Gastrocnemius medialis (tissue), 4 donors: Measurements from ENCODE around the gene ANKRD29. TPM values are rescaled to one million over a fixed set of nuclear protein-coding genes. Genes with fewer than 3 reads are reported as not detected.

ENCODE experiments used
- ATAC-seq, 2 donors: fragments of 150-250 bp; one replicate each; pipeline ENCODE4 v1.9.1; 2016
- DNase-seq, 2 donors: peaks; one replicate each; pipeline ENCODE4 v3.0.0-alpha.2; 2019
- H3K27ac ChIP-seq, 4 donors: fragments of 200-600 bp; sonication (generic); 1 replicate in 1 of 4; 2 replicates in 3 of 4; pipeline ENCODE4 v1.5.1; 2016 to 2018; ENCODE audit warnings: mild to moderate bottlenecking in 2 of 4, moderate library complexity in 1 of 4
- H3K27me3 ChIP-seq, 3 donors: fragments of 200-600 bp; sonication (generic) in 2 of 3; 1 replicate in 1 of 3; 2 replicates in 2 of 3; pipeline versions ENCODE4 v1.5.1 to v1.6.0; 2016 to 2019; ENCODE audit warnings: mild to moderate bottlenecking in 1 of 3, moderate library complexity in 1 of 3
- H3K36me3 ChIP-seq, 2 donors: fragments of 200-600 bp; sonication (generic) in 1 of 2; one replicate each; pipeline ENCODE4 v1.5.1; 2017 to 2018
- H3K4me1 ChIP-seq, 2 donors: fragments of 200-600 bp; sonication (generic) in 1 of 2; one replicate each; pipeline ENCODE4 v1.5.1; 2016 to 2017; ENCODE audit warnings: mild to moderate bottlenecking in 2 of 2
- H3K4me3 ChIP-seq, 4 donors: fragments of 200-600 bp; sonication (generic) in 3 of 4; 1 replicate in 1 of 4; 2 replicates in 3 of 4; pipeline ENCODE4 v1.5.1; 2016 to 2019; ENCODE audit warnings: mild to moderate bottlenecking in 2 of 4
- H3K9me3 ChIP-seq, 3 donors: fragments of 200-600 bp; sonication (generic) in 2 of 3; 1 replicate in 1 of 3; 2 replicates in 2 of 3; pipeline ENCODE4 v1.5.1; 2016 to 2019
- CTCF ChIP-seq, 5 experiments: fragments of 450-650 bp in 3 of 5; fragments of 200-600 bp in 2 of 5; sonication (generic) in 2 of 5; IDR thresholded peaks in 4 of 5; conservative IDR thresholded peaks in 1 of 5; 1 replicate in 4 of 5; 2 replicates in 1 of 5; pipeline ENCODE4 v1.5.1; 2016 to 2019; ENCODE audit warnings: antibody characterized with exemption in 5 of 5, mild to moderate bottlenecking in 3 of 5, moderate library complexity in 3 of 5
- POLR2A ChIP-seq, 2 donors: fragments of 450-650 bp; IDR thresholded peaks; one replicate each; pipeline ENCODE4 v1.6.1; 2017; ENCODE audit warnings: antibody characterized with exemption in 2 of 2, mild to moderate bottlenecking in 2 of 2, moderate library complexity in 2 of 2
- in situ Hi-C, 4 donors: fragments of 200-750 bp; cut with MboI; loops; one replicate each; pipeline versions ENCODE4 v1.15.0 to v1.8.0; 2017; ENCODE audit warnings: low sequenced_read_pairs in 4 of 4
- intact Hi-C: fragments of 100-400 bp; cut with DNase I; formaldehyde crosslinking; loops from one replicate; pipeline ENCODE4 v1.15.1; 2023; ENCODE audit warnings: low total_unique reads
- total RNA-seq, 4 donors: library from RNA; depleted of rRNA; stranded (reverse); fragments of >200 nt; gene quantifications; one replicate each; pipeline versions ENCODE4 v1.1.0 to v1.2.3, GENCODE V29; 2016

ANKRD29 gene
- total RNA-seq, 4 donors from 2014 or later: 0.93 to 2.8 (median 1.6) TPM

- TF ChIP-seq POLR2A (IDR thresholded peaks at IDR 0.05) (no peak), CTCF (IDR thresholded peaks at IDR 0.05 in 4 of 5, conservative IDR thresholded peaks at IDR 0.05 in 1 of 5) (no peak)
- in situ Hi-C loops (loop anchor here in 2 of 4 donors (25.0 kb wide), 3 partner anchors 181 to 481 kb away; no protein-coding TSS in a partner anchor), intact Hi-C loops (no loop called here)
- no peak overlapping the region for H3K4me3 ChIP-seq
- no peaks in the 10 kb centered on the region for H3K36me3 ChIP-seq
- no peaks in the 10 kb centered on the region for H3K27me3 ChIP-seq
- no peak overlapping the region for H3K27ac ChIP-seq
- no peaks in the 10 kb centered on the region for H3K9me3 ChIP-seq
- ATAC-seq: no peak
- H3K4me1 ChIP-seq: peaks cover 7 to 17% of the 10 kb centered on the region in 2 donors
- DNase-seq: no peak
Measured at GRCh38 chr18:23631312-23631711, 31.4 kb downstream of the ANKRD29 start.

- Histone ChIP-seq H3K4me1 (peaks cover 7 to 23% of the 10 kb centered on the region in 2 donors), H3K9me3 (no peaks in the 10 kb centered on the region), H3K27ac (no peak overlapping the region), H3K4me3 (no peak overlapping the region), H3K36me3 (no peaks in the 10 kb centered on the region), H3K27me3 (no peaks in the 10 kb centered on the region)
- no peak for TF ChIP-seq POLR2A (IDR thresholded peaks at IDR 0.05)
- TF ChIP-seq CTCF (IDR thresholded peaks at IDR 0.05 in 4 of 5, conservative IDR thresholded peaks at IDR 0.05 in 1 of 5): no peak
- DNase-seq (no peak), ATAC-seq (no peak)
- in situ Hi-C loops: loop anchor here in 3 of 4 donors (10.0 to 25.0 kb wide), 7 partner anchors 75 to 495 kb away; no protein-coding TSS in a partner anchor
- intact Hi-C loops: loop anchor here (5.0 to 10.0 kb wide), 2 partner anchors 288 to 485 kb away; no protein-coding TSS in a partner anchor
Measured at GRCh38 chr18:23629444-23629946, 33.2 kb downstream of the ANKRD29 start.

GRCh38 chr18:23627970-23628369 lies 34.7 kb downstream of the ANKRD29 start:
- in situ Hi-C loops: loop anchor here in 3 of 4 donors (10.0 to 25.0 kb wide), 7 partner anchors 77 to 497 kb away; no protein-coding TSS in a partner anchor
- DNase-seq (no peak), ATAC-seq (no peak)
- Histone ChIP-seq H3K27ac (no peak overlapping the region), H3K4me1 (peaks cover 7 to 23% of the 10 kb centered on the region in 2 donors), H3K4me3 (no peak overlapping the region), H3K27me3 (no peaks in the 10 kb centered on the region), H3K9me3 (no peaks in the 10 kb centered on the region), H3K36me3 (no peaks in the 10 kb centered on the region)
- TF ChIP-seq POLR2A (IDR thresholded peaks at IDR 0.05) (no peak), CTCF (IDR thresholded peaks at IDR 0.05 in 4 of 5, conservative IDR thresholded peaks at IDR 0.05 in 1 of 5) (no peak)
- intact Hi-C loops: loop anchor here (1.0 to 10.0 kb wide), 3 partner anchors 23 to 487 kb away; no protein-coding TSS in a partner anchor

GRCh38 chr18:23627321-23627720 lies 35.4 kb downstream of the ANKRD29 start:
- ATAC-seq: peak; percentile 70 to 79
- in situ Hi-C loops: loop anchor here in 3 of 4 donors (10.0 to 25.0 kb wide), 7 partner anchors 77 to 497 kb away; no protein-coding TSS in a partner anchor
- intact Hi-C loops: loop anchor here (1.0 to 10.0 kb wide), 3 partner anchors 24 to 487 kb away; no protein-coding TSS in a partner anchor

More at GRCh38 chr18:23627321-23627720, 35.4 kb downstream of the ANKRD29 start:
- H3K4me1 ChIP-seq: peaks cover 7 to 23% of the 10 kb centered on the region in 2 donors
- no peak for DNase-seq
- H3K4me3 ChIP-seq: no peak overlapping the region
- no peak for TF ChIP-seq POLR2A (IDR thresholded peaks at IDR 0.05)
- no peak for TF ChIP-seq CTCF (IDR thresholded peaks at IDR 0.05 in 4 of 5, conservative IDR thresholded peaks at IDR 0.05 in 1 of 5)
- H3K36me3 ChIP-seq: no peaks in the 10 kb centered on the region
- no peaks in the 10 kb centered on the region for H3K27me3 ChIP-seq
- H3K9me3 ChIP-seq: no peaks in the 10 kb centered on the region
- H3K27ac ChIP-seq: peak overlapping the region in 2 of 4 donors; percentile 49 to 66
